GM15510 (cell line): ENCODE data around the gene GLUD1.
"Not testable (repeated sequence)": the region's sequence is repeated elsewhere in the genome, so short reads cannot be mapped to it uniquely, and the experiment has no call there.

Source experiments
- POLR2A ChIP-seq: IDR thresholded peaks from 3 replicates; pipeline ENCODE4 v1.6.1; 2011; ENCODE audit warnings: borderline replicate concordance; ENCODE audit not compliant: insufficient read length; ENCODE audit errors: extremely low read depth

GLUD1 gene

DNA sequence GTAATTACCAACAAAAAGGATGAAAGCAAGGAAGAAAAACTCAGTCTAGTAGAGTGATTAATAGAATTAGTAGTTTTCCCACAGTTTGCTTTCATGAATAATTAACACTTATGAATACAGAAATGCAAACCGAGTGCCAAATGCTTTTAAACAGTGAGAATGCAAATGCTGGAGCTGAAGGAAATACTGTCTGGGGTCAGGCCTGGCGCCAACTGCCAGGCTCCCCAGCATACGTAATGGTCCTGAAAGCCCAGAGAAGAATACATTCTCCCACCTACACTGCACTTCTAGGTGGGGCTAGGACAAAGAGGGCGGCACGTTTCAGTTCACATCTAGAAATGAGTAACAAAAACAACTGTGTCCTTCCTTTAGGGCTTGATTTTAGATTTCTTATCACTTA lies 30.0 kb downstream of the GLUD1 start:
- TF ChIP-seq POLR2A, result no peak

DNA sequence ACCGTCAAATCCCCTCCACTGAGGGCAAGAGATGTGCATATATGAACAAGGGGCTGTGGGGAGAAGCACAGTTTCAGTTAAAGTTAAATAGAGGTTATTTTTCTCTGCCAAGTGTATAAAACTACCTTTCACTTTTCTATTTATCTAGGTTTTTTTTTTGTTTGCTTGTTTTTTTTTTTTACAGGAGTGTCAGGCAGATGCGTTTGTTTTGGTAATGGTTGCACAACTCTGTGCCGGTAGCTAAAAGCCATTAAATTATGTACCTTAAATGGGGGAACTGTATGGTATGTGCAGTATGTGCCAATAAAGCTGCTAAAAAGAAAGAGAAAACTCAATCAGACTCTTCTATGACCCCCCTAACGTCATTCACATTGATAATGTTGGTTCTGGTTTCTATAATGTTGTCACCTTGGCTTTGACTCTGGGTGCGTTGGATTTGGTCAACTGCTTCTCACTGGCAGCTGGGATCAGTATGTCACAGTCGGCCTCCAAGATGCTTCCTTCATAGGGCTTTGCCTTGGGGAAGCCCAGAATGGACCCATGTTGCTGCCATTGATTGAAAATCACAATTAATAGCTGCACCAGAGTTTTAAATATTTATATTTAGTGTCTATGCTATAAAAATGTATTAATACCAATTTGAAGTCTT lies 34.2 kb downstream of the GLUD1 start:
- no peak for TF ChIP-seq POLR2A

DNA sequence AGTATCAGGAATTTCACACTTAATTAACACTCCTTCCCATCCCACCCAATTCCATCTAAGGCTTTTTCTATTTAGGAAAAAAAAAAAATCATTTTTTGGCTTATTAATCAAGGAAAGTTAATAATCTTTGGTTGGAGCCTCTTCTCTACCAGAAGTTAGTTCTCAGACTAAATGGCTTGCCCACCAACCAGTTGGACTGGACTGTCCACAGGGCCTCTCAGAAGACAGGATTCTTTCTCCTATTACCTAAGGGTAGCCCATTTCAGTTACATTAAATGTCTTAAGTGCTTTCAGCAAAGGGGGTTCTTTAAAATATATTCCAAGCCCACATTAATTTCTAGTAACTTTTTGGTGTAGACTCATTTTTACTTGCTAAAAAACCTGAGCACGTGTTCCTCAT lies 35.2 kb downstream of the GLUD1 start:
- TF ChIP-seq POLR2A, result no peak

DNA sequence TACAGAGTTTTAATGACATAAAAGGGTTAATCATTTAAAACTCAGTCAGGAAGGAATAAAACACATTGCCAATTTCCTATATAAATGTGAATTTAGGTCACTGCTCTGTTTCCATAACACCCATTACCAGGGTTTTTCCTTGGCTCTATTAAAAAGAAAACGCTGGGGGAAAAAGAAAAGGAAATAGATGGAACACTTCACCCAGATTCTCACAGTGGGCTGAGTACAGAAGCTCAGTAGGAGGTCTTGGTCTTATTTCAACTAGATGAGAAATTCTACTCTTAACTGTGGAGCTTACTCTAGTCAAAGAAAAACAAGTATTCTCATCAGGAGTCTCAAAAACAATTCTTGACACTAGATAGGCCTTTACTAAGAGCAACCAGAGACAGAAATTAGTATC lies 36.5 kb downstream of the GLUD1 start:
- no peak for TF ChIP-seq POLR2A

DNA sequence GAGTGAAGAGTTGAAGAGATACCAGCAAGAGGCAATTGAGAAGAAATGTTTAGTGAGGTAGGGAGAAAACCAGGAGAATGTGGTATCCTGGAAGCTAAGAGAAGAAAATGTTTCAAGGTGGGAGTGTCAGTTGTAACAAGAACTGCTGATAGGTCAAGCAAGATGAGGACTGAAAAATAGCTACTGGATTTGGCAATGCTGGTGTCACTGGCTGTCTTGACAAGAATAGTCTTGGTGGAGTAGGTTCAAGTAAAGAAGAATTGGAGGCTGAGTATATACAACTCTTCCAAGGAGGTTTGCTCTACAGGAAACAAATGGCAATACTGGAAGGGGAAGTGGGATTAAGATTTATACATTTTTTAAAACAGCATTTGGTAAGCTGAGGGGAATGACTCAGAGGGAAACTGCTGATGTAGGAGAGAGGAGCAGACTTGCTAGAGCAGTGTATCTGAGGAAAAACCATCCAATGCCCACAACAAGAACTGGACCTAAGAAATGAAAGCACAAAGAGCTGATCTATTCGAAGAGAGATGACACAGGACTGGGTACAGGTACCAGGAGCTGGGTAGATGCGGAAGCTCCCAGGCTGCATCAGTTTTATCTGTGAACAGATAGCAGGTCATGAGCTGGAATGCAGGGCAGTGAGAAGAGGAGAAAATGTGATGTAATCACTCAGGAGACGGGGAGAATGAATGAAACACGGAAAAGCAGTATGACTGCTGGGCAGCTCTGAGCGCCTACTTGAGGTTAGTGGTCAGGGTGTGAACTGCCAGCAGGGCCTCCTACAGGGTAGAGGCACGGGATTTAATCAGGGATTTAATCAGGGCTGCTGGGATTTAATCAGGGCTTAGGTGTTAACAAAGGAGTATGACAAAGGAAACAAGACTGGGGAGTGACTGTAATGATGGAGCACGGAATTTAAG lies 40.0 kb downstream of the GLUD1 start:
- TF ChIP-seq POLR2A, result no peak

DNA sequence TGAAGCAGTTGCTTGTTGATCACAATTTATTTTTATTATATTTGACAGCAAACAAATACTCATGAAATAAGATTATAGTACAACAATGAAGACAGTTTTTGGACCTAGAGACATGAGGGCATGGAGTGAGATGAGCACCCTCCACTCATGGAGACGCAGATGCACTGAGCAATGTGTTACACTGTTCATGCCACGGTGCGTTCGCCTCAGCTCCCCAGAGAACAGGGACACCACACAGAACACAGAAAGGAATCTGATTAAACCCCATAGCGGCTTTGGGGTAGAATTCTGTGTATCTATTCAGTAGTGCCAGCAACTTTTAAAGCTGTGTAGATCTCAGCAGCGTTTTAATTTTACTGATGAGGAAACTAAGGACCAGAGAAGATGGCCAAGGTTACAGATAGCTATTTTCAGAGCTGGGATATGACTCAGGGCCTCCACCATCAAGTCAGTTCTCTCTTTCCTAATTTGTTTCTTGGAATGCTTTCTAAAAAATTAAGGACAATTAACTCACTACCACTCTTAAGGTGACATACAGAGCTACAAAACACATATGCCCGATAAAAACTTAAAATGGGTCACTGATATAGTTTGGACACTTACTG lies 41.0 kb downstream of the GLUD1 start:
- TF ChIP-seq POLR2A, result no peak

DNA sequence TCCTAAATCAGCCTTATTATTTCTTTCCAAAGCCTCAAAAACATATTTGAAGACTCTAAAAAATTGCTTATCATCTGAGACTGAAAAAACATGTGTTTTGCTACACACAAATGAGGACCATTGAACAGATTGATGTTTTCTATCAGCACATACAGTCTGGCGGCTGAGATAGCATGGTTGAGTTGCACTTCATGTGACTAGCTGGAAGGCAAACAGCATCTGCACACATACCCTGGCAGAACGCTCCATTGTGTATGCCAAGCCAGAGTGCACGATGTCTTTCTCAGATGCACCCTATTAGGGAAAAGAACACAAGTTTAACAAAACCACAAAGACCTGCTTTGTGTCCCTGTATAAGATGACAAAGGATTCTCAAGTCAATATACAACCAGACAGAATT lies 41.5 kb downstream of the GLUD1 start:
- no peak for TF ChIP-seq POLR2A

DNA sequence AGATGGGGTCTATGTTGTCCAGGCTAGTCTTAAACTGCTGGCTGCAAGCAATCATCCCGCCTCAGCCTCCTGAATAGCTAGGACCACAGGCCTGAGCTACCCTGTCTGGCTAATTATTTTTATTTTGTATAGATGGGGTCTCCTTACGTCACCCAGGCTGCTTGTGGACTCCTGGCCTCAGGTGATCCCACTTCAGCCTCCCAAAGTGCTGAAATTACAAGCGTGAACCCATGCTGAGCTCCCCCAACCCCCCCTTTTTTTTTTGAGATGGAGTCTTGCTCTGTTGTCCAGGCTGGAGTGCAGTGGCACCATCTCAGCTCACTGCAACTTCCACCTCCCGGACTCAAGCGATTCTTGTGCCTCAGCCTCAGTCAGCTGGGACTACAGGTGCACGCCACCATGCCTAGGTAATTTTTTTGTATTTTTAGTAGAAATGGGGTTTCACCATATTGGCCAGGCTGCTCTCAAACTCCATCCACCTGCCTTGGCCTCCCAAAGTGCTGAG lies 49.2 kb downstream of the GLUD1 start:
- no peak for TF ChIP-seq POLR2A

DNA sequence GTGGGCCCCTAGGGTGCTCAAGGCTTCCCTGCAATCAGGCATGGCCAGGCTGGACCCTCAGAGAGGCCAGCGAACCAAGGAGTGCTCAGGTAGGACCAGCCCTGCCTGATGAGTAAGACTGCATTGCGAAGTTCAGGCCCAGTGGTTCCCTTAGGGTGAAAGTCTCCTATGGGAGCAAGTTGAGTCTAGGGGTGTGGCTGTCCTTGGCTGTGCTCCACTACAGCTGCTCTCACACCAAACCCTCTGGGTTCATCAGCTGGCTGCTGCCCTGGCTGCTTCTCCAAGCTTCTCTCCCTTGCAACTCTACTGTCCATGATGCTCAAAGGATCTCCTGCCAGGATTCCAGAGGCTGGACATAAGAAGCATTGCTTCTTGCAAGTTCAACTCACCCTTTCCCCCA lies 55.9 kb downstream of the GLUD1 start:
- TF ChIP-seq POLR2A, result no peak

DNA sequence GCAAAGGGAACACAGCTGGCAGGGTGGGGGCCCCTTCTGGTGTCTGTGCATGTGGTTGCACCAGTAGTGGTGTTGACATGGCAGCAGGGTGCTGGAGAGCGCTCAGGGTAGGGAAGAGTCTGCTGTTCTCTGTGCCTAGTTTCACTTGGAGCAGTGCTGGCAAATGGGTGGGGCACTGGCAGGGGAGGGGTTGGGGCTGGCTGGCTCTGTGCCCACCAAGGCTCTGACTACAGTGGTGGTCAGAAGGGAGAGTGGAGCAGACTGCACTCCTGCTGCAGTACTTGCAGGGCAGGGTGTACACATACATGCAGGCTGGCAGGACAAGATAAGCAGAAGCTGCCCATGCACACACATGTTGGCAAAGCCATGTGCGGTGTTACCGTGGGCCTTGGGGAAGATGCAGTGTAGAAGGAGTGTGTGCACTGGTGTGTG lies 56.3 kb downstream of the GLUD1 start:
- no peak for TF ChIP-seq POLR2A

DNA sequence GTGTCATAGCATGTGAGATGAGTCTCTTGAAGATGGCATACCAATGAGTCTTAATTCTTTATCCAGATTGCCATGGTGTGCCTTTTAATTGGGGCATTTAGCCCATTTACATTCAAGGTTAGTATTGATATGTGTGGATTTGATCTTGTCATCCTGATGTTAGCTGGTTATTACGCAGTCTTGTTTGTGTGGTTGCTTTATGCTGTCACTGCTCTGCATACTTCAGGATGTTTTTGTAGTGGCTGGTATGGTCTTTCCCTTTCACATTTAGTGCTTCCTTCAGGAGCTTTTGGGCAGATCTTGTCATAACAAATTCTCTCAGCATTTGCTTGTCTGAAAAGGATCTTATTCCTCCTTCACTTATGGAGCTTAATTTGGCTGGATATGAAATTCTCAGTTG lies 58.0 kb downstream of the GLUD1 start:
- TF ChIP-seq POLR2A, result no peak

DNA sequence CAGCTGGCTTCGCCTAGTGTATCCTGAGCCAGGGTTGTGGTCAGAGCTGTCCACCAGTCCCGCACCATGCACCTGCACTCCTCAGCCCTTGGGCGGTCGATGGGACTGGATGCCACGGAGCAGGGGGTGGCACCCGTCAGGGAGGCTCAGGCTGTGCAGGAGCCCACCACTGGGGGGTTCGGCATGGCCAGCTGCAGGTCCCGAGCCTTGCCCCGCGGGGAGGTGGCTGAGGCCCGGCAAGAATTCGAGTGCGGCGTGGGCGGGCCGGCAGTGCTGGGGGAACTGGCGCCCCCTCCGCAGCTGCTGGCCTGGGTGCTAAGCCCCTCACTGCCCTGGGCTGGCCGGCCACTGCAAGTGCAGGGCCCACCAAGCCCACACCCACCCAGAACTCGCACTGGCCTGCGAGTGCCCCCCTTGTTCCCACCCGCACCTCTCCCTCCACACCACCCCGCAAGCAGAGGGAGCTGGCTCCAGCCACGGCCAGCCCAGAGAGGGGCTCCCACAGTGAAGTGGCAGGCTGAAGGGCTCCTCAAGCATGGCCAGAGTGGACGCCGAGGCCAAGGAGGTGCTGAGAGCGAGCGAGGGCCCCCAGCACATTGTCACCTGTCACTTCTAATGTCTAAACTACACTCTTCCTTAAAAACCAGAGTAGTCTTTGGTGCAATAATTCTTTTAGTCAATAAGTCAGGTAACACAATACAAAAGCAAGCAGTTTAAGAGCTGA lies 63.6 kb downstream of the GLUD1 start:
- no peak for TF ChIP-seq POLR2A

DNA sequence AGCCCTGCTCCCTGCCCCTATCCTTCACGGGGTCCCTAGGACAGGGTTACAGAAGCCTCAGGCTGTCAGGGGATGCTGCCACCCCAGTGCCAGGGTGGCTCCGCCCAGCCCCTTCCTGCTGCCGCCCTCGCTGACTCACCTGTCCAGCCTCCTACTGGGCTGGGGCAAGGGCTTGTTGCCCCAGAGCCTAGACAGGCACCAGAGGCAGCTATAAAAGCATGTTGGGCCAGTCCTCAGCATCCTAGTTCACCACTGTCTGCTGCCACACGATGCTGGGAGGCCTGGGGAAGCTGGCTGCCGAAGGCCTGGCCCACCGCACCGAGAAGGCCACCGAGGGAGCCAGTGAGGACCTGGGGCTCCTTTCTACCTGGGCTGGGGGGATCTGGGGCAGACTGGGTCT lies 74.6 kb downstream of the GLUD1 start, which contains the start of gene FAM25A:
Gene FAM25A (plus strand): TSS at position 239 of the 400 bp plus-strand sequence. CDS start 31 bp downstream, at position 270.
- not testable (repeated sequence) for TF ChIP-seq POLR2A

DNA sequence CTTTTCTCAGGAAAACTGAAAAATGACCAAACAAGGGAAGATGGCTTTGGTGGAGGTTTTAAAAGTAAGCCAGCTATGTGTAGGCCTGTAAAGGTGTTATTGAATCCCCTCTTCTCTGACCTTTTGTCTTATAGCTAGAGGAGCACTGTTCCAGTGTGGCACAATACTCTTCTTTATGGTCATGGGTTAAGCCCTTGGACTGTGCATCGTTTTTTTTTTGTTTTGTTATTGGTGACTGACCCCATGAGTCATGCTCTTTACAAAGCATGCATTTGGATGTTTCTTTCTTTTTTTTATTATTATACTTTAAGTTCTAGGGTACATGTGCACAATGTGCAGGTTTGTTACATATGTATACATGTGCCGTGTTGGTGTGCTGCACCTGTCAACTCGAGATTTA lies 94.2 kb downstream of the GLUD1 start:
- no peak for TF ChIP-seq POLR2A
